Kidney epithelial cell (primary cell): ENCODE data around the gene NEUROG3. TPM values are rescaled to one million over a fixed set of nuclear protein-coding genes. Genes with fewer than 3 reads are reported as not detected.

ENCODE experiments used
- DNase-seq: peaks from one replicate; pipeline ENCODE4 v3.0.0-alpha.2; 2010; ENCODE audit warnings: low read depth
- H3K27me3 ChIP-seq: 2 replicates; pipeline ENCODE4 v1.6.0; 2011; ENCODE audit warnings: low read length; ENCODE audit not compliant: control insufficient read depth, insufficient read depth
- H3K36me3 ChIP-seq: 2 replicates; pipeline ENCODE4 v1.5.1; 2011; ENCODE audit warnings: low read length; ENCODE audit not compliant: control insufficient read depth, insufficient read depth
- H3K4me3 ChIP-seq: 2 replicates; pipeline ENCODE4 v1.5.1; 2011; ENCODE audit warnings: low read depth, mild to moderate bottlenecking, control low read depth, low read length
- total RNA-seq: library from RNA; depleted of rRNA; stranded (reverse); fragments of >200 nt; gene quantifications from 2 replicates; pipeline ENCODE4 v1.2.3, GENCODE V29; 2015
- TF ChIP-seq, protein P1 (sequence below): IDR thresholded peaks from 2 replicates; pipeline ENCODE4 v1.5.1; 2011; ENCODE audit warnings: mild to moderate bottlenecking, moderate library complexity, low read length, control low read depth, inconsistent platforms; ENCODE audit not compliant: insufficient read depth, poor library complexity, severe bottlenecking

Gene NEUROG3
- total RNA-seq, 1 donor from 2014 or later = not detected

DNA sequence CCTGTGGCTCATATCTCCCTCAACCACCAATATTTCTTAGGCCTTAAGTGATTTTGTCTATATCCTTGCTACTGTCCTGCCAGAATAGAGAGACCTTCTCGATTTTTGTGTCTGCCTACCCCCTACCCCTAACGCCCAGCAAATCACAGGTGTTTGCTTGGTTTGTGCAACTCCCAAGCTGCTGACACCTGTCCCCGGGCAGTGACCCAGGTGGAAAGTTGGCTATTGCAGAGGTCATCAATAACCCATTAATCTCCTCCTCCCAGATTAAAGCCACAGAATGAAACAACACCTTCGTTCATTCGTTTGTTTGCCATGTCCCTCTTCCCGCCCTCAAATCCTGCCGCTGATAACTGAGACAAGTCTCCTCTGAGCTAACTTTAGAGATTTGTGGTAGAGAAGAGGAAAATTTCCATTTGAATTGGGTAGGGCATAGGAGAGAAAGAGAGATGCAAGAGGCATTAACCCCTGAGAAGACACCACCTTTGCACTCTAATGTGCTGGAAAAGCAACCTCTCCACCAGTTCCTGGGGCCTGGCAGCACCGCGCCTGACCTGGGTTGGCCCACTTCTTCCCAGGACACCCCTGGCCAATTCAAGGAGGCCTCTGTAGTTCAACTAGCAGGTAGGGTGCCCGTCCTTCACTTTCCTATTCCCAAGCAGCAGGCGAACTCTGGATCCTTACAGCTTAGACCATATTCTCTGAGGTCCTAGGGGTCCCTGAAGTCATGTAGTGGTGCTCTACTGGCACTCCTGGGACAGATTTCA is 3.0 kb downstream of the NEUROG3 start:
- TF ChIP-seq, protein P1, sequence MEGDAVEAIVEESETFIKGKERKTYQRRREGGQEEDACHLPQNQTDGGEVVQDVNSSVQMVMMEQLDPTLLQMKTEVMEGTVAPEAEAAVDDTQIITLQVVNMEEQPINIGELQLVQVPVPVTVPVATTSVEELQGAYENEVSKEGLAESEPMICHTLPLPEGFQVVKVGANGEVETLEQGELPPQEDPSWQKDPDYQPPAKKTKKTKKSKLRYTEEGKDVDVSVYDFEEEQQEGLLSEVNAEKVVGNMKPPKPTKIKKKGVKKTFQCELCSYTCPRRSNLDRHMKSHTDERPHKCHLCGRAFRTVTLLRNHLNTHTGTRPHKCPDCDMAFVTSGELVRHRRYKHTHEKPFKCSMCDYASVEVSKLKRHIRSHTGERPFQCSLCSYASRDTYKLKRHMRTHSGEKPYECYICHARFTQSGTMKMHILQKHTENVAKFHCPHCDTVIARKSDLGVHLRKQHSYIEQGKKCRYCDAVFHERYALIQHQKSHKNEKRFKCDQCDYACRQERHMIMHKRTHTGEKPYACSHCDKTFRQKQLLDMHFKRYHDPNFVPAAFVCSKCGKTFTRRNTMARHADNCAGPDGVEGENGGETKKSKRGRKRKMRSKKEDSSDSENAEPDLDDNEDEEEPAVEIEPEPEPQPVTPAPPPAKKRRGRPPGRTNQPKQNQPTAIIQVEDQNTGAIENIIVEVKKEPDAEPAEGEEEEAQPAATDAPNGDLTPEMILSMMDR = no peak
- Histone ChIP-seq H3K36me3 (no peaks in the 10 kb centered on the region), H3K4me3 (no peak overlapping the region), H3K27me3 (peaks cover 79% of the 10 kb centered on the region)
- DNase-seq = no peak

DNA sequence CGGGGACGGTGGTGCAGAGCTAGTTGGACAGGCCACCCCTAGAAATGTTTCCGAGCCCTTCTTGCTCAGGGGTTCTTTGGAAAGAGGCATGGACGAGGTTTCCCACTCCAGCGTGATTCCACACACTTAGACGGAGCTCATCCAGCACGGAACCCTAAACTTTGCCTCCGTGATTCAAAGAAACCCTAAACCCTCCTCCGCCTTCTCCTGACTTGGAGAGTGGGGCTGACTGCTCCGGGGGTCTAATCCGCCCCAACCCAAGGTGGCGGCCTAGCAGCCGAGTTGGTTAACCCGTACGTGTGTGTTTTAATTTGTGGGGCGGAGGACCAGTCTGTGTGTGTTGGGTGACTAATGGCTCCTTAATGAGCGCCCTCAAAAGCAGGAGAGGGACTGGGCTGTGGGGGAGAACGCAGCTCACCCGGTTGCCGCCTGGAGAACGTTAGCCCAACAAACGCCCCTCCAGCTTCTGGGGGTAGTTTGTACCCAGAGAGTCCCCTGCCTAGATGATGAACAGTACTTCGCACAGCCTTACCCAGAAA is 3.8 kb downstream of the NEUROG3 start:
- no peaks in the 10 kb centered on the region for H3K36me3 ChIP-seq
- no peak for DNase-seq
- peaks cover 71% of the 10 kb centered on the region for H3K27me3 ChIP-seq
- no peak overlapping the region for H3K4me3 ChIP-seq
- TF ChIP-seq, protein P1 = no peak

DNA sequence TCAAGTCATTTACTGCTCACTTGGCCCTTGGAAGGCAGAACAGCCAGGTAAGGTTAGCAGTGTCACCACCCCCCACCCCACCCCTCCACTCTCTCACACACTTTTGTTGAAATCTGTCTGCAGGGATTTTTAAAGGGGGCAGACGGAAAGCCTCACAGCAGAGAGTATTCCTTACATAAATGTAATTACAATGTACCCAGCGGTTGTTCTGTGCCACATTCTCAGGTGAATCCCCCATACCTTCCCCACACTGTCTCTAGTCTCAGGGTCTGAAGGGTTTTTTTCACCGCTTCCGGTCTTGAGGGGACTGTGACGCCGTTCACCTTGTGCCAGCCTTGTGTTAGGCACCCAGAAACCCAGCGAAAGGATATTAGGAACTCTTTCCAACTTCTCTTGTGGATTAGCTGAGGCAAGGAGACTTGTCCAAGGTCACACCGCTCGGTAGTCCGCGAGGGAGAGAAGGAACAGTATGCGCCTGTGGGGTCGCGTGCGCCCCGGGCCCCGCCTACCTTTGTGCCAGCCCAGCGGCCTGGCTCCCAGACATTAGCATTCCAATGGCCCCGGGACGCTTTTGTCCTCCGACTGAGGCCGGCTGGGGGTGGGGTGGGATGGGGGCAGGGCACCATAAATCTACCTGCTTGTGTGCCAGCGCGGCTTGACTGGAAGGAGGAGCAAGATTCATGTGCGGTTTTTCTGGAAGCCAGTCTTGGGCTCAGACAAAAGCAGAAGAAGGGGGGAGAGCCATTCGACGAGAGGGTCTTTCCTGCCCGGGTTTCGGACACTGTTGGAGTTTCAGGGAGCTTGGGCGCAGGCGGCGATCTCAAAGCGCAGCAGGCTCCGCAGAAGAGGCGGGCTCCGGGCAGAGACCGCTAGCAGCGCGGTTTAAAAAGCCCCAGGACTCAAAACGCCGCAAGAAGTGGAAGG is 4.5 kb downstream of the NEUROG3 start:
- no peak overlapping the region for H3K4me3 ChIP-seq
- TF ChIP-seq, protein P1 = no peak
- no peak for DNase-seq
- no peaks in the 10 kb centered on the region for H3K36me3 ChIP-seq
- peaks cover 65% of the 10 kb centered on the region for H3K27me3 ChIP-seq

DNA sequence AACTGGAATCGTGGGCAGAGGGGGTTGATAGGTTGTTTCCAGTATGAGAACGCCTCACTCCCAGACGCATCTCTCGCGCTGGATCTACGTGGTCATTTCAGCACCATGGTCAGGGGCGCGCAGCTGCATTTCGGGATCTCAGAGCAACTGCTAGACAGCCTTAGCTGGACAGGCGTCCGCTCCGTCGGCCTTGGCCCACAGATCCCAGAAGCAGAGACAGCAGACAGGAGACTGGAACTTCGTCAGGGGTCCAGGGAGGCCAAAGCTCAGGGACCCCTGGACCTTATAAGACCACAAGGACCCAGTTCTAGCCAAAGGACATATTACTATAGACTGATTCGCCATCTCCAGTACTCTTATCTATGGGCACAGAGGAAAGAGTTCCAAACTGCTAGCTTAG is 5.3 kb downstream of the NEUROG3 start:
- peaks cover 59% of the 10 kb centered on the region for H3K27me3 ChIP-seq
- no peaks in the 10 kb centered on the region for H3K36me3 ChIP-seq
- no peak overlapping the region for H3K4me3 ChIP-seq
- DNase-seq = peak; percentile 4
- TF ChIP-seq, protein P1 = no peak

DNA sequence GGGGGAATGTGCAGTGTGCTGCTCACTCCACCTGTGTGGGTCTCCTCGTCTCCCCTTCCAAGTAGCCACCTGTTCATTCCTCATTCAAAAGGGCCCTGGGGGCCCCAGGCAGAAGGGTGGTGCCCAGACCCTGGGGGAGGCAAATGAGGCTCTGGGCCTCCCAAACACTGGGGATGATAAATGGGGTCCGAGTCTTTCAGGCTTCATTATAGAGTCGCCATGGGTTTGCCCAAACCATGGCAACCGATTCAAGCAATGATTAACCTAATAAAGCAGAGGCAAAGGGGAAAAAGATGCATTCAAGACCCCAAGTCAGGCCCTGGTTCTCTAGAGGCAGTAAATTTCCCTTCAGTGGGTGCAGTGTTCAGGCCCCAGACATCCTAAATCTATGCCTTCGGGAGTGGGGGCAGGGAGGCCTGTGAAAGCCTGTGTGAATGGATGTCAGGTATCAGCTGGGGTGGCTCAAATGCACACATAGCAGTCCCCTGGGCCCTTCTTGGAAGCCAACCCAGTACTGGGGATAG is 10.4 kb downstream of the NEUROG3 start:
- TF ChIP-seq, protein P1 = no peak
- Histone ChIP-seq H3K27me3 (peaks cover 22% of the 10 kb centered on the region), H3K4me3 (no peak overlapping the region), H3K36me3 (no peaks in the 10 kb centered on the region)
- DNase-seq = no peak
